Small intestine (tissue), 7 donors: ENCODE data around the gene TBC1D10B. TPM values are rescaled to one million over a fixed set of nuclear protein-coding genes. Genes with fewer than 3 reads are reported as not detected.

Experiments used
- DNase-seq, 2 donors: peaks; one replicate each; pipeline versions ENCODE4 v3.0.0 to v3.0.0-alpha.2; 2013
- FAIRE-seq: peaks from 2 replicates; lab custom pipeline; 2012; peaks lifted over from hg19 to GRCh38; lab: Jason Lieb, UNC
- H3K27ac ChIP-seq, 3 donors: one replicate each; pipeline ENCODE4 v1.5.1; 2013; ENCODE audit warnings: low read length in 2 of 3, mild to moderate bottlenecking in 2 of 3, control low read depth in 1 of 3, inconsistent platforms in 1 of 3, low read depth in 1 of 3, moderate library complexity in 1 of 3
- H3K27me3 ChIP-seq, 3 donors: one replicate each; pipeline ENCODE4 v1.6.1; 2013; ENCODE audit warnings: low read length in 3 of 3, inconsistent platforms in 1 of 3; ENCODE audit not compliant: control insufficient read depth in 3 of 3, insufficient read depth in 3 of 3
- H3K36me3 ChIP-seq, 3 donors: one replicate each; pipeline ENCODE4 v1.6.1; 2013; ENCODE audit warnings: low read length in 3 of 3, inconsistent platforms in 1 of 3, low read depth in 1 of 3, mild to moderate bottlenecking in 1 of 3, moderate library complexity in 1 of 3; ENCODE audit not compliant: control insufficient read depth in 3 of 3, insufficient read depth in 2 of 3
- H3K4me1 ChIP-seq, 3 donors: one replicate each; pipeline ENCODE4 v1.6.1; 2013; ENCODE audit warnings: low read length in 2 of 3, inconsistent platforms in 1 of 3, low read depth in 1 of 3, mild to moderate bottlenecking in 1 of 3, moderate library complexity in 1 of 3; ENCODE audit not compliant: control insufficient read depth in 3 of 3, insufficient read depth in 2 of 3
- H3K4me3 ChIP-seq, 3 donors: one replicate each; pipeline ENCODE4 v1.5.1; 2013; ENCODE audit warnings: low read length in 3 of 3, control low read depth in 1 of 3, inconsistent platforms in 1 of 3, low read depth in 1 of 3, mild to moderate bottlenecking in 1 of 3, moderate library complexity in 1 of 3
- H3K9me3 ChIP-seq, 2 donors: one replicate each; pipeline ENCODE4 v1.6.1; 2013; ENCODE audit warnings: low read depth in 1 of 2, low read length in 1 of 2; ENCODE audit not compliant: control insufficient read depth in 2 of 2, insufficient read depth in 1 of 2
- WGBS, 3 donors: extraction: QIAGEN DNeasy Blood & Tissue Kit; methylation state at CpG; one replicate each; pipeline ENCODE4 v1.1.7; 2013; 5-methylcytosine and 5-hydroxymethylcytosine counted together
- polyA plus RNA-seq, 4 donors: library from polyadenylated mRNA; stranded (reverse) in 3 of 4; unstranded in 1 of 4; fragments of 200-250 nt in 3 of 4; fragments of 120-200 nt in 1 of 4; gene quantifications; one replicate each; pipeline versions ENCODE4 v1.2.1 to v1.2.3, GENCODE V29; 2013
- donor health status: healthy with polysubstance abuse.
- donor health status: control.
- donor health status: control.
- donor health status: Bipolar disorder and iron deficiency.
- donor health status: healthy.

TBC1D10B gene
- polyA plus RNA-seq, 4 donors: 30.8 to 46.1 (median 41.9) TPM

- Histone ChIP-seq H3K9me3 (no peaks in the 10 kb centered on the region), H3K4me3 (no peak overlapping the region), H3K27me3 (no peaks in the 10 kb centered on the region), H3K4me1 (peaks cover 0 to 9% (median 0%) of the 10 kb centered on the region in 3 donors), H3K36me3 (peaks cover 5 to 47% (median 6%) of the 10 kb centered on the region in 3 donors), H3K27ac (no peak overlapping the region)
- no peak for DNase-seq
- WGBS, 3 donors: 84 to 91% (median 85%) methylated on average over 4 of the region's 4 CpGs
- FAIRE-seq: no peak
These were observed 3.8 kb downstream of the TBC1D10B start for GRCh38 chr16:30366511-30366910.

GRCh38 chr16:30365200-30365599 is 5.1 kb downstream of the TBC1D10B start:
- no peaks in the 10 kb centered on the region for H3K9me3 ChIP-seq
- peaks cover 0 to 4% (median 0%) of the 10 kb centered on the region in 3 donors for H3K4me1 ChIP-seq
- H3K4me3 ChIP-seq: no peak overlapping the region
- H3K36me3 ChIP-seq: peaks cover 5 to 60% (median 6%) of the 10 kb centered on the region in 3 donors
- WGBS, 3 donors: 85 to 89% (median 86%) methylated on average over 10 of the region's 10 CpGs
- H3K27ac ChIP-seq: no peak overlapping the region
- no peak for DNase-seq
- H3K27me3 ChIP-seq: no peaks in the 10 kb centered on the region
- FAIRE-seq: no peak

GRCh38 chr16:30361180-30361579 is 9.1 kb downstream of the TBC1D10B start:
- no peaks in the 10 kb centered on the region for H3K9me3 ChIP-seq
- H3K27ac ChIP-seq: no peak overlapping the region
- FAIRE-seq: no peak
- H3K4me1 ChIP-seq: peaks cover 0 to 7% (median 2%) of the 10 kb centered on the region in 3 donors
- H3K27me3 ChIP-seq: no peaks in the 10 kb centered on the region
- DNase-seq: no peak
- peaks cover 5 to 88% (median 13%) of the 10 kb centered on the region in 3 donors for H3K36me3 ChIP-seq
- H3K4me3 ChIP-seq: no peak overlapping the region
- 91 to 95% (median 93%) methylated on average over 7 of the region's 7 CpGs for WGBS, 3 donors

GRCh38 chr16:30359871-30360170 is 10.5 kb downstream of the TBC1D10B start:
- Histone ChIP-seq H3K4me1 (peaks cover 0 to 15% (median 2%) of the 10 kb centered on the region in 3 donors), H3K9me3 (no peaks in the 10 kb centered on the region), H3K27me3 (no peaks in the 10 kb centered on the region), H3K4me3 (no peak overlapping the region), H3K27ac (no peak overlapping the region), H3K36me3 (peaks cover 3 to 78% (median 9%) of the 10 kb centered on the region in 3 donors)
- DNase-seq (no peak), FAIRE-seq (no peak)
- 77 to 86% (median 81%) methylated on average over 6 of the region's 6 CpGs for WGBS, 3 donors

GRCh38 chr16:30358990-30359870 is 11.1 kb downstream of the TBC1D10B start:
- Histone ChIP-seq H3K9me3 (no peaks in the 10 kb centered on the region), H3K27me3 (no peaks in the 10 kb centered on the region), H3K27ac (no peak overlapping the region), H3K4me3 (no peak overlapping the region), H3K4me1 (peaks cover 1 to 15% (median 2%) of the 10 kb centered on the region in 3 donors), H3K36me3 (peaks cover 3 to 74% (median 8%) of the 10 kb centered on the region in 3 donors)
- FAIRE-seq: no peak
- no peak for DNase-seq
- 80 to 90% (median 89%) methylated on average over 23 to 28 of the region's 28 CpGs for WGBS, 3 donors

- WGBS, 3 donors: 91 to 96% (median 94%) methylated on average over 9 of the region's 9 CpGs
These were observed 11.7 kb downstream of the TBC1D10B start for GRCh38 chr16:30358577-30358936.

GRCh38 chr16:30357715-30358576 is 12.3 kb downstream of the TBC1D10B start:
- H3K27me3 ChIP-seq: no peaks in the 10 kb centered on the region
- 82 to 88% (median 83%) methylated on average over 34 to 37 of the region's 37 CpGs for WGBS, 3 donors
- no peak overlapping the region for H3K27ac ChIP-seq
- peaks cover 2 to 24% (median 6%) of the 10 kb centered on the region in 3 donors for H3K4me1 ChIP-seq
- DNase-seq: no peak
- no peaks in the 10 kb centered on the region for H3K9me3 ChIP-seq
- FAIRE-seq: no peak
- peaks cover 4 to 74% (median 8%) of the 10 kb centered on the region in 3 donors for H3K36me3 ChIP-seq
- no peak overlapping the region for H3K4me3 ChIP-seq

More at GRCh38 chr16:30358577-30358936, 11.7 kb downstream of the TBC1D10B start:
- DNase-seq (no peak), FAIRE-seq (no peak)
- Histone ChIP-seq H3K36me3 (peaks cover under 1 to 73% (median 8%) of the 10 kb centered on the region in 3 donors), H3K9me3 (no peaks in the 10 kb centered on the region), H3K27me3 (no peaks in the 10 kb centered on the region), H3K4me3 (no peak overlapping the region), H3K4me1 (peaks cover 2 to 22% (median 6%) of the 10 kb centered on the region in 3 donors), H3K27ac (no peak overlapping the region)

- WGBS, 3 donors: 76 to 80% (median 79%) methylated on average over 5 of the region's 5 CpGs
- no peak overlapping the region for H3K4me3 ChIP-seq
- H3K9me3 ChIP-seq: no peaks in the 10 kb centered on the region
- no peaks in the 10 kb centered on the region for H3K27me3 ChIP-seq
- H3K36me3 ChIP-seq: peaks cover 5 to 78% (median 8%) of the 10 kb centered on the region in 3 donors
- FAIRE-seq: no peak
- H3K4me1 ChIP-seq: peaks cover 2 to 24% (median 6%) of the 10 kb centered on the region in 3 donors
- DNase-seq: no peak
- H3K27ac ChIP-seq: no peak overlapping the region
These were observed 13.1 kb downstream of the TBC1D10B start for GRCh38 chr16:30357085-30357714.
